Activated gamma-delta T cell treated with anti-CD3 and anti-CD28 coated beads, Interleukin-2, amount 50 U/mL, for 16 hours (primary cell): ENCODE data around the gene FILIP1.

ENCODE experiments used
- DNase-seq: peaks from one replicate; pipeline ENCODE4 v3.0.0-alpha.2; 2020; ENCODE audit warnings: low read depth

The FILIP1 gene

DNA sequence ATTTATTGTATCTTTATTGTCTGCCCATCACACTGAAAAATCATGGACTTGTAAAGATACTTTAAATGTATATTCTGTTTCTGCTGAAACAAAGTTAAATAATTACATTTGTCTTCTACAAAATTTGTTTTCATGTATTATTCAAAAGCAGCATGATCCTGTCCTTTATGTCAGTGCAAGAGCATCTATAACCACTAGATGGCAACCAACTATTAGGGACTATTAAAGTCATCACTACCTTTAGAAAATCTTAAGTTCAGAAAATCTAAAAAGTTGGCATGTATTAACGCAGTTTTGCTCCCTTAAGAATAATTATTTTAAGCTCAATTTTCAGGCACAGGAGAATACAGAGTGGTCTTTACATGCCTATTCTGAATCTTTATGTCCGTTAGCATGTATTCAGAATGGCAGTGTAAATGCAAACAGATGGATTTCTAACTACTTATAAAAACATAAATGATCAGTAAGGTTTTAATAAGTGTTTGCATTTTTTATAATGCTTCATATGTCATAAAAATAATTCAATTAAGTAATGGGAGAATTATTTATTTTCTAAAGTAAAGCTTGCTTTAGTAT, 226.8 kb downstream of the FILIP1 start:
- no peak for DNase-seq

- DNase-seq, result no peak
These were observed 230.2 kb downstream of the FILIP1 start for GRCh38 chr6:75263401-75263750.

DNA sequence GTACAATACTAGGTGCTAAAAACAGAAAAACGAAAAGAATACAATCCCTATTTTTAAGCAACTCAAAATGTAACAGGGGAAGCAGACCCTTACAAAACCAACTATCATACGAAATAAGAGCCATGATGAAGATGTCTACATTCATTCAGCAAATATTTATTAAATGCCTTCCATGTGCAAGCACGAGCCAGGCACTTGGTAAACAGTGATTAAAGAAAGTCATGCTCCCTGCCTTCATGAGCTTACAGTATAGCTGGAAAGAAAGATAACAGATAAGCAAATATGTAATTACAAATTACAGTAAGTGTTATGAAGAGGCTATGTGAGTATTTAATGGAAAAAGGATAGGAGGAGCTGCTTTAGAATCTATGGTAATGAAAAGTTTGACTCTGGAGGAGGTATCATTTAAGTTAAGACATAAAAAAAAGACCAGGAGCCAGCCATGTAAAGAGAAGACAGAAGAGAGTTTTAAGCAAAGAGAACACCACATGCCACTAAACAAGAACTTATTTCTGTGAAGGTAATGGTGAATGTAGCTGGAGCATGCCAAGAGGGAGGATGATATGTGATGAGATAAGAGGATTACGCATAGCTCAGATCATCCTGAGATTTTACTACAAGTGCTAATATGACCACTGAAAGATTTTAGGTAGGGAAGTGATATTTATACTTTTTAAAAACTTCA, 230.7 kb downstream of the FILIP1 start:
- no peak for DNase-seq

DNA sequence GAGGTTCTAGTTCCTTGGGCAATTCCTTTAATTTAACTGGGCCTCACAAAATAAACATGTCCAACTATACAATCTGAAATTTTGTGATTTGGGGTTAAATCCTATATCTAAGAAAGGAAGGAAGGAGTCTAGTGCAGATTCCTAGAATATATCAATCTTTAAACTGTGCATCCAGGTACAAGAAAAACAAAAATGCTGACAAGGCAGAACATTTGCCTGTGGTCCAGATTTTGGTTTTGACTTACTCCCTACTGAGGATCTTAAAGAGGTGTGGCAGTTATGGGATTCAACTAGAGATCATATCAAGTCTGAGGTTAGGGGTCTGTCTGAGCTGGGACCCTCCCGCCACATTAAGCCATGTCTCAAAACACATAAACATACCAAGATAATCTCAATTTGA, 232.3 kb downstream of the FILIP1 start:
- DNase-seq, result no peak

DNA sequence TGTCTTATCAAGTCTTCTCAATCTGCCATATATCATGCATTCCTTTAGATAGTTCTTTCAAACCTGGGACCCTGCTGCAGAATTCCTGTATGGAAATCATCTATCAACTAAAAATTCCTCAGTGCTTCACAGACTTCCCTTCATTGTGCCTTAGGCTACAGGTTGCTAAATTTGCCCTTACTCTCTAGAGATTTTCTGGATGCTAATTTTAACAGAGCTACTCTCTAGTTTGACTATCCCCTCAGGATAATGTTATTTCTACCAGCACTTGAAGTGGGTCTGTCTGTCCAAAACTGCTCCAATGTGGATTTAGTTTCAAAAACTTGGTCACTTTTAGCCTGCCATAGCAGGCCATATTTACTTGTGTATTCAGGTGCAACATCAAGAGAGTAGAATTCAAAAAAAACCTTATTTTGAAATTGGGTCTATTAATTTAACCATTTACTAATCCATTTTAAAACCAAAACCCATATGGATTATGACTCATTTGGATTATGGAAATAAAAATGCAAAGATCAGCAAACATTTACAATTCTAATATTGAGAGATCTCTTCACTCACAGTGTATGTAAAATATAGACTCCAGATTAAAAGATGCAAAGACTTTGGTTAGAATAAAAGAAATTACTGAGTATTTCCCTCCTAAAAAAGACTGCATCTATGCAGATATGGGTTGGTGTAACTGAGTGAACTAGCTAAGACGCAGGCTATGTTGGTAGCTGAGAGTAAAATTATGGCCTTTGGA, 236.1 kb downstream of the FILIP1 start:
- no peak for DNase-seq

- no peak for DNase-seq
These were observed 243.0 kb downstream of the FILIP1 start for GRCh38 chr6:75250552-75250951.

- DNase-seq, result no peak
These were observed 243.8 kb downstream of the FILIP1 start for GRCh38 chr6:75249837-75250236.

DNA sequence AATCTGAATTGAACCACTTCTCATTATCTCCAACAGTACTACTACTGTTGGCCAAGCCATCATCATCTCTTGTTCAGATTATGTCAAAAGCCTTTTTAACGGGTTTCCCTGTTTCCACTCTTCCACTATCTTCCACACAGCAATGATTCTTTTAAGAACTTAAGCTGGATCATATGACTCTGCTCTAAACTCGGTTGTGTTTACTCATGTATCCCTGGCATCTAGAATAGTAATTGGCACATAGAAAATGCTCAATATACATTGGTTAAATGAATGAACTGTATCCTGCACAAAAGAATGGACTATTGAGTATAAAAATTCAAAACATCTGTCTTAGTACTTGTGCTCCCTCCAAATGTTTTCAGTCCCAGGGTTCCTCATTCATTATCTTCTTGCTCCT, 247.2 kb downstream of the FILIP1 start:
- DNase-seq, result no peak

DNA sequence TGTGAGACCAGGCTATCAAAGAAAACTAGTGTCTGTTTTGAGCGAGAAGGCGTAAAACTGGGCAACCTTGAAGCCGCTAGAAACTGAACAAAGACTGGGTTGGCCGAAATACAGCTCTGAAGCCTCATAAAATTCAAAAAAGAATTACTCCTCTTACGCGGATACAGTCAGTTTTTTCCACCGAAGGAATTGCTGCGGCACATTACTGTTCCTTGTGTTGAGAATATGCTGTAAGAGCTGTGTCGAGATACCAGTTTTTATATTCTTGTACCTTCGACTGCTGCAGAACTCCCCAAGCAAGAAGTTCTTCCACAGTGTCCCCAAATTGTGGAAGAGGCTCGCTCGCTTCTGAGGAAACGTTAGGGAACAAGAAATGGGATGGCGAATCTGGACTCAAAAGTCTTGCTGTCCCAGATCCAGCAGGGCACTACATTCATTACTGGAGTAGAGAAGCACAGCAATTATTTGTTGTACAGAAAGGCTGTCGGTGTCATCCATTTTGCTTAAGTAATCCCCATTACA, 249.5 kb downstream of the FILIP1 start:
- no peak for DNase-seq

DNA sequence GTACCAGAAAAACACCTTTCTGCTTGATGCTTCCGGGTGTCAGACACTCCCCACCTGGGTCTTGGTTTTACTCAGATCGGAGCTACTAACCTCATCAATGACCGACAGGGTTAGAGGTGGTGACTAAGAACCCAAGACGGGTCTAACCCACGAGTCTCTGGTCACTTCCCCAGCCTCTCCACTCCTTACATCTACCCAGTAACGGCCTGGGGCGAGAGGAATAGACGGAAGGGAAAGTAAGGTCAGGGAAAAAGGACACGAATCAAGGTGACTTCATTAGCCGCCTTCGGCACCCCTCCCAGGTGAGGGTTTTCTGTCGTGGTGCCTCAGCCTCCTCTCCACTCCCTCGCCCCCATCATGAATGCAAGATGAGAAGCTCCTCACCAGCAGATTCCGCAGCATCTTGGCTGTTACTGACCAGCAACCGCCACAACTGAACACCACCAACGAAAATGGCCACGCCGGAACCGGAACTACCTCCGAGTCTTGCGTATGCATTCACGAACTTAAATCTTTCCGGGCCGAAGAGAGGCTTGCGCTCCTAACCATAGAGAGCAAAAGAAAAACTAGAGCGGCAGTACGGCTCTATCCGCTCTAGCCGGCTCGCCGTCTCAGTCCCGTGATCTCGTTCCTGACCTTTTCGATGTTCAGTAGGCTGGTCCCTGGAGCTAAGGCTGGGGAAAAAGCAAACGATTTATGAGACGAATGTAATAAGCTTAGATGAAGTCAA, 250.1 kb downstream of the FILIP1 start, which contains the start of gene COX7A2:
Gene COX7A2, minus strand, starts transcription at position 469 of the 730 bp plus-strand sequence. Its CDS starts 67 bp downstream, at position 402.
- DNase-seq, result peak; percentile 73
